Endothelial cell of umbilical vein (primary cell): ENCODE results near the gene OGG1.

Experiments used
- CTCF ChIP-seq, 2 donors: IDR thresholded peaks; 1 replicate in 1 of 2; 2 replicates in 1 of 2; pipeline ENCODE4 v1.5.1; 2011; ENCODE audit warnings: low read length in 2 of 2, mild to moderate bottlenecking in 2 of 2, moderate library complexity in 2 of 2, control low read depth in 1 of 2, inconsistent platforms in 1 of 2, low read depth in 1 of 2; ENCODE audit not compliant: insufficient read depth in 1 of 2; ENCODE audit errors: extremely low read depth in 1 of 2
- EZH2 ChIP-seq: IDR thresholded peaks from 2 replicates; pipeline ENCODE4 v1.6.1; 2012; ENCODE audit warnings: borderline replicate concordance, low read depth, mild to moderate bottlenecking, moderate library complexity, low read length, inconsistent platforms; ENCODE audit not compliant: severe bottlenecking
- JUN ChIP-seq: IDR thresholded peaks from 2 replicates; pipeline ENCODE4 v1.6.1; 2011; ENCODE audit warnings: borderline replicate concordance, low read depth; ENCODE audit not compliant: insufficient read length, insufficient read depth
- POLR2A ChIP-seq: IDR thresholded peaks from 2 replicates; pipeline ENCODE4 v1.6.1; 2012; ENCODE audit warnings: low read depth, mild to moderate bottlenecking, control low read depth, low read length
- POLR2AphosphoS5 ChIP-seq: IDR thresholded peaks from 2 replicates; pipeline ENCODE4 v1.6.1; 2012; ENCODE audit warnings: low read depth, mild to moderate bottlenecking, control low read depth, low read length, moderate library complexity; ENCODE audit not compliant: insufficient read depth

- TF ChIP-seq CTCF (IDR thresholded peaks at IDR 0.05; ENCODE audit: extremely low read depth in 1 of 2, insufficient read depth in 1 of 2, low read depth in 1 of 2, low read length in 2 of 2) (peak in 1 of 2 donors; percentile 22), POLR2A (no peak), EZH2 (no peak), POLR2AphosphoS5 (no peak), JUN (no peak)
Observed at GRCh38 chr3:9727041-9727595, 22.6 kb upstream of the OGG1 start.
